Pulmonary artery endothelial cell (primary cell): ENCODE data around the gene PRR23E. TPM values are rescaled to one million over a fixed set of nuclear protein-coding genes. Genes with fewer than 3 reads are reported as not detected.

ENCODE experiments used
- DNase-seq: peaks from one replicate; pipeline ENCODE4 v3.0.0-alpha.2; 2011; ENCODE audit warnings: low read depth, low spot score
- total RNA-seq: library from RNA; depleted of rRNA; stranded (reverse); fragments of >200 nt; gene quantifications from 2 replicates; pipeline ENCODE4 v1.2.3, GENCODE V29; 2014

PRR23E gene
- total RNA-seq, 1 donor from 2014 or later: not detected

DNA sequence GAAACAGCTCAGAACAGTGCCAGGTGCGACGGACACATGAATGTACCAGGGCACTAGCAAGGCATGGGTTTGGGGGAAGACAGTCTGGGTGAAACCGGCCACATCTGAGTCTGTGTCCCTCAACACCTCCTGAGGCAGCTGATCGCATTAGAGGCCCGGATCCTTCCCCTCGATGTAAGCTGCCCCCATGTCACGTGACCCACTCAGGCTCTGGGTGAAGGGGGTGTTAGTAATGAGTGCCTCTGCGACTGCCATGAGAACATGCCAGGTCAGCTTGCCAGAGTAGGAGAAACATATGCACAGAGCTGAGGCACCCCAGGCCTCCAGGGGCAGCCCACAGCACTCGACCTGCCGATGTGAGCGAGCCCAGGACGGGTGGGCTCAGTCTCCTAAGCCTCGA is 29.7 kb downstream of the PRR23E start:
- no peak for DNase-seq

DNA sequence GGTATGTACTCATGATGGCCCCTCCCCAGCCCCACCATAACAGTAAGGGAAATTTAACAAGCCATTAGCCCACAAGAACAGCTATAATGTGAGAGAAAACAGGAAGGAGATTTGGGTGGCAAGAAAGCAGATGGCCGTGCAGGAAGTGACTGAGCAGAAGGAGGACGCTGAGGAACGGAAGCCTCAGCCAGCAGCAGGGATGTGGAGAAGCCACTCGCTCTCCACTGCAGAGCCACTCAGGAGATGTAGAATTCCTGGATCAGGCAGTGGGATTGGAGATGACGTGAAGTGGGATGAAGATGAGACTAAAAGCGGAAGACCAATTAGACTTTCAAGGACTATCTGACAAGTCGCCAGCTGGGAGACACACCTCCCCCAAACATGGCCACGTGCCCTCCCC is 31.2 kb downstream of the PRR23E start:
- DNase-seq: no peak

DNA sequence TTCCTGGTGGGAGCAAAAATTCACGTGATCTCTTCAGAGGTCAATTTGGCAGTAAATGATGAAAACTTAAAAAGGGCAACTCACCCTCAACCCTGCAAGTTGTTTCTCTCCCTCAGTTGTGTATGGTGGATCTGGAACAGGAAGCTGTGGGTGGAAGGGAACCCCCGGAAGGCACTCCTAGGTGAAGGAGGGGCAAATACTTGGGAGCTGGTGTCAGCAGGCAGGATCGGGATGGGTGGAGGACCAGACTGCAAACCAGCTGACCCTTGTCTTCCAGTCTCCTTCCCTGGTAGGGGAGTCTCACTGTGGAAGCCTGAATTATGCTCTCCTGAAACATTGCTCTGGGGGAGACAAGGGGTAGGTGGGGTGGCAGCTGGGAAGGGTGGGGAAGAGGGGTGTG is 33.5 kb downstream of the PRR23E start:
- no peak for DNase-seq

DNA sequence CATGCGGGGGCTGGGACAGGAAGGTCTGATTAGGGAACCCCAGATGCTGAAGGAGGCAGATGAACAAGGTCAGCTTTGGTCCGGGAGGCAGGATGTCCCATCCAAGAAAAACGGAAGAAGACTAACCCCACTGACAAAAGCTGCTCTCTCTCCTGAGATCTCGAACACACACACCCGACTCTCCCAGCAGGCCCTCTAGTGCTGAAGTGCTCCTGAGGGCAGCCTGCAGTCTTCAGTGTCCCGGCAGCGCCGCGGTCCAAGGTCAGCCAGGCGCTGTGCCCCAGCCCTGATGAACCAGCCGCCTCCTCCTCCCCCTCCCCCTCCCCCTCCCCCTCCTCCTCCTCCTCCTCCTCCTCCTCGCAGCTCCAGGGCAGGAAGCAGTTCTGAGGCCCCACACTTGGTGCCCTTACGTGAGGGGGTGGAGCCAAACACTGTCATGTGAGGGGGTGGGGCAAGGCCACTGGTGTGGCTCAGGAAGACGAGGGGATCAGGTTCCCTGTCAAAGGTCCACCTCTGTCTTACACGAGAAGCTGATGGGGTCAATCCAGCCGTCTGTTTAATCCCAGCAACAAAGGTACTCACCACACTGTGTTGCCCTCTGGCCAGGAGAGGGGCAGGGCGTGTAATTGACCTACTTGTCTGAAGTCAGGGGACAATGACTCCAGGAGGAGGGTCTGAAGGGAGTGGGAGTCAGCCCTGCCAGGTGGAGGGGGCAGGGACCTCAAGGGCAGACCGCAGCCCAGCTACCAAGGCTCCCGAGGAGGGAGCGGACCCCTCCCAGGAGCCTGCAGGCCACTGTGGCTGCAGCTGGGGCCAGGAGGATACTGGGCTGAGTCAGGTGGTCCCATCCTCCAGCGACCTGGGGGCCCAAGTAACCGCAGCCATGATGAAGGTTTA is 34.3 kb downstream of the PRR23E start:
- DNase-seq: no peak

DNA sequence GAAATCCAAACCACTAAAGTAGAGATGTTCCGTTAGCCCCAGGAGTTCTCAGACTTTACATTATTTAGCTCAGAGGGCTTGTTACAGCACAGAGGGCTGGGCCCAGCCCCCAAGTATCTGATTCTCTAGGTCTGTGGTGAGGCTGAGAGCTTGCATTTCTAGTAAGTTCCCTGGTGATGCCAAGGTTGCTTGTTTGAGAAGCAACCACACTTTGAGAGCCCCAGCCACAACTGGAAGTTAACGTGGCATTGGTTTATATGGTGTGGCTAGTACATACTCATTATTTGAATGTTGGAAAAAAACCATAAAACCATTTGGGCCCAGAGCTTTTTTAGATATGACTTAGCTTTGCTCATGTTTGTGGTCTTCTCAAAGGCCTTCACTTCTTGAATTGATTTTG is 35.9 kb downstream of the PRR23E start:
- no peak for DNase-seq

DNA sequence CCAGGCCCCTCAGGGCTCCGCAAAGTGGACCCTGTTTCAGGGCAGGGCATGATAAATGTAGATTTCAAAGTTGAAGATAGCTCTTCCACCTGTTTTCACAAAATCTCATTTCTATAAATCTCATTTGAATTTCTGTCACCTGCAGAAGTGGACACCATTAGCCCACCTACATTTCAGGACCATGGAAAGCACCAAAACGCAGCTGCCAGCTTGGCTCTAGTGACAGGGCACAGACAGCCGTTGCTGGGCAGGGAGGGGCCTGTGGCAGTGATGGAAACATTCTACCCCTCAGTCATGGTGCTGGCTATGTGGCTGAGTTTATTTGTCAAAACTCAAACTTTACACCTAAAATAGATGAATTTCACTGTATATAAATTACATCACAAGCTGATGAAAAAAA is 40.4 kb downstream of the PRR23E start:
- no peak for DNase-seq

DNA sequence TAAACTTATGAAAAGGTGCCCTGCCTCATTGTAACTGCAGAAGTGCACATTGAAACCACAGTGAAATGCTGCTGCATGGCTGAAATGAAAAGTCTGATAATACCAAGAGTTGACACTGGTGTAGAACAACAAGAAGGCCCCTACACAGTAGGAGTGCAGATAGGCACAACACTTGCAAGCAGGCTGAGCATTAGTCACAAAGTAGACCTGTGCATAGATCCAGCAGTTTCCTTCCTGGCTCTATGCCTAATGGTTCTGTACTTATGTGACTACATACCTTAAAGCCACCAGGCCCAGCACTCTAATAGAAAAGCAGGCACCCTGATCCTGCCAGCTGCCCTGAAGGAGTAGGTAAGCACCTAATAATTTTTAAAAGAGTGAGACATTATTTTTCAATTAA is 41.8 kb downstream of the PRR23E start:
- DNase-seq: no peak

DNA sequence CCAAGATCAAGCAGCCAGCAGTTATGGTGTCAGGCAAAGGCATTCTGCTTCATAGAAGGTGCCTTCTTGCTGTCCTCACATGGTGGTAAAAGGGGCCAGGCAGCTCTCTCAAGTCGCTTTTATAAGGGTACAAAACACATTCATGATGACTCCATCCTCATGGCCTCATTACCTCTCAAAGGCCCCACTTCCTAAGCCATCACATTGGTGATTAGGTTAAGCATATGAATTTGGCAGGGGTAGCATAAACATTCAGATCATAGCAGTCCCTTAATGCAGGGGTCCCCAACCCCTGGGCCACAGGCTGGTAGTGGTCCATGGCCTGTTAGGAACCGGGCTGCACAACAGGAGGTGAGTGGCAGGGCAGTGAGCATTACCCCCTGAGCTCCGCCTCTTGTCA is 42.8 kb downstream of the PRR23E start:
- no peak for DNase-seq

DNA sequence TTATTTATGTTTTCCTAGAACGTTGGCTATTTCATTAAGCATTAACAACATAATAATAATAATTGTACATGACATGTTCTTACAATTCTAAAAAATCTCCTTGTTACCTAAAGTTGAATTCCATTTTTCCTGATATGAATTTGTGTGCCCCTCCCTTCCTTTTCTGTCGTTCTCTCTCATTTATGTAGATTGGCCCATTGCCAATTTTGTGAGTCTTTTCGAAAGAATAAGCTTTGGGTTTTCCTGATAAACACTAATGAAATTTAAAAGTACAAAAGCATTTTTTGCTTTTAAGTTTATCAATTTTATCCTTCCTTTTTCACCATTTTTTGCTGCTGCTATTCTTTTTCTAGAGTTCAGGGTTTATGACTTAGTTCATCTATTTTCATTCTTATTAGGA is 44.9 kb downstream of the PRR23E start:
- DNase-seq: no peak

DNA sequence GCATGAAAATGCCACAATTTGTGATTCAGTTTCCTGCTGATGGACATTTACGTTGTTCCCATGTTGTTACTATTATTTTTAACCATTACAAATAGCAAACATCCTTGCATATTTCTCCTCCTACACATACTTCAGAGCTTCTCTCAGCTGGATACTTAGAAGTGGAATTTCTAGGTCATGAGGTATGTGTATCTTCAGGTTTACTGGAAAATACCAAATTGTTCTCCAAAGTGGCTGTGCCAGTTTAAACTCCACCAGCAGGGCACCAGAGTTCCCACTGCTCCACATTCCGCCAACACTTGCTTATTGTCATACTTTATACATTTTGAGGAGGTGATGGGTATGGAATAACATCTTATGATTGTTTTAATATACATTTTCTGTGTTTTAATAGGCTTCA is 45.7 kb downstream of the PRR23E start:
- no peak for DNase-seq

DNA sequence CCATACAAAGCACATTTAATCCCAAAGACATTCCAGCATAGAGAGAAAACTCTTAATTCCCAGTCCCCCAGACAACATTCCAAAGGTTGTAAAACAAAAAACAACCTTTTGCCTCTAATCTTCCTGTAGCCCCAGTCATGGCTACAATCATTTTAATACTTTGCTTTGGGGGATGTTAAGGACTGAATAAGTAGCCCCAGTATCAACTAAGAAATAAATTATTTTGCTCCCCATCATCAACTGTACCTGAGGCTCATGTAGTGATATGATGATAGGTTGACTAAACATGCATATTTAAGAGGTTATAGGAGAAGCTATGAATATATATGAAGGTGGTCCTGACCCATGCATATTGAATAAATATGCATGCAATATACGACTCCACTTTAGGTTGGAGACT is 54.4 kb downstream of the PRR23E start:
- DNase-seq: no peak

Other genes starting within 250 kb of the PRR23E start
- gene PLXNA1, start 210.0 kb upstream of the PRR23E start, total RNA-seq: 26.1 and 31.2 TPM in 2 replicates
- gene PRR20G, start 94.9 kb downstream of the PRR23E start, total RNA-seq: not detected in 2 replicates